HEK293T (cell line): Measurements from ENCODE around the gene NEURL2.

Experiments
- CTCF ChIA-PET: fragments of 350-600 bp; formaldehyde crosslinking; extraction: SDS; loops from one replicate; lab custom pipeline; 2021; ENCODE audit warnings: antibody characterized with exemption, inconsistent platforms; lab: Yijun Ruan, JAX
- POLR2A ChIA-PET: fragments of 350-600 bp; formaldehyde crosslinking; extraction: SDS; loops from one replicate; lab custom pipeline; 2020; ENCODE audit warnings: antibody characterized with exemption, inconsistent platforms; lab: Yijun Ruan, JAX
- DNase-seq: peaks from one replicate; pipeline ENCODE4 v3.0.0; 2012; ENCODE audit warnings: mixed read lengths; ENCODE audit errors: extremely low spot score
- ARNT ChIP-seq: fragments of 450-650 bp; IDR thresholded peaks from 2 replicates; pipeline ENCODE4 v1.6.1; 2017; ENCODE audit warnings: mild to moderate bottlenecking
- BHLHE40 ChIP-seq: fragments of 450-650 bp; IDR thresholded peaks from 2 replicates; pipeline ENCODE4 v1.6.1; 2016; ENCODE audit warnings: mild to moderate bottlenecking, moderate library complexity, borderline replicate concordance
- CTBP1 ChIP-seq: fragments of 450-650 bp; IDR thresholded peaks from 2 replicates; pipeline ENCODE4 v1.6.1; 2016; ENCODE audit warnings: borderline replicate concordance
- ELF4 ChIP-seq: fragments of 450-650 bp; IDR thresholded peaks from 2 replicates; pipeline ENCODE4 v1.6.1; 2017; ENCODE audit warnings: antibody characterized with exemption
- FOXA1 ChIP-seq: fragments of 450-650 bp; IDR thresholded peaks from 2 replicates; pipeline ENCODE4 v1.6.1; 2016; ENCODE audit warnings: mild to moderate bottlenecking
- FOXK2 ChIP-seq: fragments of 450-650 bp; IDR thresholded peaks from 2 replicates; pipeline ENCODE4 v1.6.1; 2016; ENCODE audit warnings: mild to moderate bottlenecking
- FOXM1 ChIP-seq: fragments of 450-650 bp; IDR thresholded peaks from 2 replicates; pipeline ENCODE4 v1.6.1; 2017; ENCODE audit warnings: mild to moderate bottlenecking, borderline replicate concordance
- HDGF ChIP-seq: fragments of 450-650 bp; IDR thresholded peaks from 2 replicates; pipeline ENCODE4 v1.6.1; 2017; ENCODE audit warnings: antibody characterized with exemption, borderline replicate concordance
- L3MBTL2 ChIP-seq: fragments of 450-650 bp; conservative IDR thresholded peaks from 2 replicates; pipeline ENCODE4 v1.6.1; 2016; ENCODE audit warnings: mild to moderate bottlenecking
- LEF1 ChIP-seq: fragments of 450-650 bp; IDR thresholded peaks from 2 replicates; pipeline ENCODE4 v1.6.1; 2017; ENCODE audit warnings: mild to moderate bottlenecking, borderline replicate concordance
- NFRKB ChIP-seq: fragments of 450-650 bp; IDR thresholded peaks from 2 replicates; pipeline ENCODE4 v1.6.1; 2016; ENCODE audit warnings: mild to moderate bottlenecking, moderate library complexity
- PKNOX1 ChIP-seq: fragments of 450-650 bp; IDR thresholded peaks from 2 replicates; pipeline ENCODE4 v1.6.1; 2016
- SP1 ChIP-seq: fragments of 450-650 bp; IDR thresholded peaks from 2 replicates; pipeline ENCODE4 v1.6.1; 2017
- SUZ12 ChIP-seq: fragments of 450-650 bp; IDR thresholded peaks from 2 replicates; pipeline ENCODE4 v1.6.1; 2016; ENCODE audit warnings: mild to moderate bottlenecking
- TARDBP ChIP-seq: fragments of 450-650 bp; IDR thresholded peaks from 2 replicates; pipeline ENCODE4 v1.6.1; 2016
- ZNF384 ChIP-seq: fragments of 450-650 bp; IDR thresholded peaks from 2 replicates; pipeline ENCODE4 v1.6.1; 2016

Gene NEURL2

GRCh38 chr20:45860560-45861220 is 30.3 kb downstream of the NEURL2 start:
- CTCF ChIA-PET, result no interaction called here
- TF ChIP-seq SP1, result no peak
- TF ChIP-seq L3MBTL2, result no peak
- TF ChIP-seq ZNF384, result no peak
- TF ChIP-seq PKNOX1, result peak; percentile 53; the same call in 1 of the 2 replicates
- POLR2A ChIA-PET, result interaction anchor here (0.8 to 1.1 kb wide), 2 partner anchors 27 to 88 kb away, joined by 3 read pairs; partner anchors contain the start of gene SNX21
- DNase-seq, result no peak

GRCh38 chr20:45859916-45860315 is 31.1 kb downstream of the NEURL2 start:
- ChIA-PET CTCF (no interaction called here), POLR2A (interaction anchor here (2.1 kb wide), 1 partner anchor 27 kb away, joined by 6 read pairs; the partner anchor contains the start of gene SNX21)
- DNase-seq, result no peak
- TF ChIP-seq PKNOX1 (no peak), BHLHE40 (no peak), TARDBP (no peak), ARNT (no peak), NFRKB (no peak), FOXM1 (no peak), FOXK2 (no peak), ZNF384 (no peak), SP1 (no peak), LEF1 (no peak), CTBP1 (no peak), SUZ12 (no peak), HDGF (no peak), ELF4 (no peak), L3MBTL2 (no peak), FOXA1 (no peak)

- no peak for TF ChIP-seq HDGF
- no peak for TF ChIP-seq CTBP1
- no peak for TF ChIP-seq SUZ12
- CTCF ChIA-PET, result no interaction called here
- POLR2A ChIA-PET, result interaction anchor here (0.9 to 2.9 kb wide), 7 partner anchors 21 to 77 kb away, joined by 3 to 9 read pairs (median 6); partner anchors contain the start of genes PCIF1, SNX21 and ZSWIM1
- DNase-seq, result peak; percentile 70
These were observed 33.2 kb downstream of the NEURL2 start for GRCh38 chr20:45857882-45858216.

GRCh38 chr20:45857114-45857881 is 33.7 kb downstream of the NEURL2 start, which contains the start of the genes ACOT8 and ZSWIM3:
Gene ACOT8 (minus strand): TSS chr20:45857392. CDS start chr20:45857315, 77 bp downstream.
Gene ZSWIM3 (plus strand): TSS chr20:45857614. CDS start chr20:45857826, 212 bp downstream.
- ChIA-PET CTCF (no interaction called here), POLR2A (interaction anchor here (0.8 to 2.9 kb wide), 13 partner anchors 13 to 77 kb away, joined by 3 to 9 read pairs (median 5); partner anchors contain the start of genes PCIF1, SNX21, UBE2C and ZSWIM1)
- TF ChIP-seq FOXK2 (no peak), FOXA1 (no peak), CTBP1 (no peak), PKNOX1 (peak; percentile 100), SUZ12 (no peak), HDGF (0 out of 2 replicates have a peak, but pooled peaks have one; percentile 32), ARNT (no peak), LEF1 (0 out of 2 replicates have a peak, but pooled peaks have one; percentile 35), ZNF384 (no peak), FOXM1 (0 out of 2 replicates have a peak, but pooled peaks have one; percentile 23), SP1 (no peak), TARDBP (no peak), ELF4 (peak; percentile 84), NFRKB (no peak), L3MBTL2 (peak; percentile 48), BHLHE40 (no peak)
- DNase-seq, result peak; percentile 99

GRCh38 chr20:45853484-45853883 is 37.5 kb downstream of the NEURL2 start:
- DNase-seq, result no peak
- CTCF ChIA-PET, result no interaction called here
- TF ChIP-seq FOXM1 (no peak), LEF1 (no peak), SP1 (no peak), HDGF (no peak), NFRKB (no peak), L3MBTL2 (no peak), ZNF384 (no peak), ELF4 (no peak)
- POLR2A ChIA-PET, result no interaction called here

- DNase-seq, result no peak
- ChIA-PET CTCF (interaction anchor here (0.6 kb wide), 1 partner anchor 82 kb away, joined by 3 read pairs; no protein-coding TSS in a partner anchor), POLR2A (no interaction called here)
- TF ChIP-seq PKNOX1 (no peak), HDGF (no peak), BHLHE40 (no peak), ELF4 (no peak), FOXA1 (no peak), FOXK2 (no peak), FOXM1 (no peak), L3MBTL2 (no peak), SUZ12 (no peak), TARDBP (no peak), ARNT (no peak), SP1 (no peak), LEF1 (no peak)
These were observed 38.7 kb downstream of the NEURL2 start for GRCh38 chr20:45852326-45852725.
